ENCODE measurements around the gene SYNE2. TPM values are rescaled to one million over a fixed set of nuclear protein-coding genes. Genes with fewer than 3 reads are reported as not detected.
"Not testable (repeated sequence)": the region's sequence is repeated elsewhere in the genome, so short reads cannot be mapped to it uniquely, and the experiment has no call there.

SYNE2 gene
- total RNA-seq, 4 donors from 2014 or later, result 92.4 to 165 (median 98.3) TPM

DNA sequence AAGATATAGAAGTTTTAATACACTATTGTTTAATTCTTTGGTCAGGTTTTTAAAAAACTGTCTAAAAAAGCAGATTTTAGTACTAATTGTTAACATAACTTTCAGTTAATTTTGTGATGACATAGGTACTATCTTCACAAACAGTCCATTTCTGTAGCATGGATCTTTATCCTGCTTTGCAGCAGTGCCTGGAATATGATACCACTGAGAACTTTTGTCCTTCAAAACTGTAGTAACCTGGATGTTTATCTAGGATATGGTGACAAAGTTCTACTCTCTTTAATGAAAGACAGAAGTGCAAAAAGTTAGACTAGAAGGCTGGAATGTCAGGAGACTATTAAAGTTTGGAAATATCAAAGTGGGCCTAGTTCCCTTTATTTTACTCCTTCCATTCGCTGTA is 159.9 kb downstream of the SYNE2 start:
- H3K9me3 ChIP-seq, result peaks cover 0 to 4% (median 0%) of the 10 kb centered on the region in 4 donors
- intact Hi-C loops (cut with DNase I), result loop anchor here (10.0 kb wide), 1 partner anchor 102 kb away; no protein-coding TSS in a partner anchor
- 97% methylated on average over 1 of the region's 1 CpG for WGBS

DNA sequence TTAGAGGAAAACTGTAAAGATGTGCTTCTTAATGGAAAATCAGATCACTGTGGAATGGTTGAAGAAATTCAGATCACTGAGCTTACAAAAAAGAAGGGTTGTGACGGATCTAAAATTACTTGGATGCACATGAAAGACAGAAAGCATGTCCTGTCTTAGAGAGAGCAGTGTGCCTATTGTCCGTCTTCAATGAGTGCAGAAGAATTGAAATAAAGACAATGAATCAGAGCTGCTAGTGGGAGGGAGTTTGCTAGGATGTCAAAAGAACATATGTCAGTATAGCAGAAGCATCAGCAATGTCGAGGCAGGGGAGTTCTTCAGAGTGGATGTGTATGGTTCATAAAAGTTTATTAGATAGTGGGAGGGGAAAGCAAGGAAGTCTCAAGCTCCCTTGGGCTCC is 172.7 kb downstream of the SYNE2 start:
- WGBS, result 89% methylated on average over 3 of the region's 3 CpGs
- Histone ChIP-seq H3K4me1 (peaks cover 0 to 20% (median 11%) of the 10 kb centered on the region in 4 donors), H3K27ac (replicated peaks in 1 of 4) (no peak overlapping the region), H3K27me3 (no peaks in the 10 kb centered on the region), H3K9me3 (no peaks in the 10 kb centered on the region), H3K36me3 (peaks cover 0 to 92% (median 38%) of the 10 kb centered on the region in 4 donors), H3K4me3 (no peak overlapping the region)
- intact Hi-C loops (cut with DNase I), result no loop called here
- DNase-seq (ENCODE audit: extremely low spot score), result no peak
- TF ChIP-seq POLR2A (IDR thresholded peaks at IDR 0.05; ENCODE audit: low read depth), result no peak
- TF ChIP-seq, protein P1, sequence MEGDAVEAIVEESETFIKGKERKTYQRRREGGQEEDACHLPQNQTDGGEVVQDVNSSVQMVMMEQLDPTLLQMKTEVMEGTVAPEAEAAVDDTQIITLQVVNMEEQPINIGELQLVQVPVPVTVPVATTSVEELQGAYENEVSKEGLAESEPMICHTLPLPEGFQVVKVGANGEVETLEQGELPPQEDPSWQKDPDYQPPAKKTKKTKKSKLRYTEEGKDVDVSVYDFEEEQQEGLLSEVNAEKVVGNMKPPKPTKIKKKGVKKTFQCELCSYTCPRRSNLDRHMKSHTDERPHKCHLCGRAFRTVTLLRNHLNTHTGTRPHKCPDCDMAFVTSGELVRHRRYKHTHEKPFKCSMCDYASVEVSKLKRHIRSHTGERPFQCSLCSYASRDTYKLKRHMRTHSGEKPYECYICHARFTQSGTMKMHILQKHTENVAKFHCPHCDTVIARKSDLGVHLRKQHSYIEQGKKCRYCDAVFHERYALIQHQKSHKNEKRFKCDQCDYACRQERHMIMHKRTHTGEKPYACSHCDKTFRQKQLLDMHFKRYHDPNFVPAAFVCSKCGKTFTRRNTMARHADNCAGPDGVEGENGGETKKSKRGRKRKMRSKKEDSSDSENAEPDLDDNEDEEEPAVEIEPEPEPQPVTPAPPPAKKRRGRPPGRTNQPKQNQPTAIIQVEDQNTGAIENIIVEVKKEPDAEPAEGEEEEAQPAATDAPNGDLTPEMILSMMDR (IDR thresholded peaks at IDR 0.05), result no peak
- TF ChIP-seq EP300 (IDR thresholded peaks at IDR 0.05), result no peak
- TF ChIP-seq POLR2AphosphoS5 (IDR thresholded peaks at IDR 0.05), result no peak

More for the DNA sequence above, 159.9 kb downstream of the SYNE2 start:
- Histone ChIP-seq H3K36me3 (peaks cover 6 to 63% (median 19%) of the 10 kb centered on the region in 4 donors), H3K27ac (replicated peaks in 1 of 4) (no peak overlapping the region), H3K4me3 (no peak overlapping the region), H3K4me1 (no peaks in the 10 kb centered on the region), H3K27me3 (no peaks in the 10 kb centered on the region)
- no peak for TF ChIP-seq POLR2AphosphoS5 (IDR thresholded peaks at IDR 0.05)
- no peak for TF ChIP-seq POLR2A (IDR thresholded peaks at IDR 0.05; ENCODE audit: low read depth)
- TF ChIP-seq, protein P1 (IDR thresholded peaks at IDR 0.05), result no peak
- no peak for TF ChIP-seq EP300 (IDR thresholded peaks at IDR 0.05)
- DNase-seq (ENCODE audit: extremely low spot score), result no peak

DNA sequence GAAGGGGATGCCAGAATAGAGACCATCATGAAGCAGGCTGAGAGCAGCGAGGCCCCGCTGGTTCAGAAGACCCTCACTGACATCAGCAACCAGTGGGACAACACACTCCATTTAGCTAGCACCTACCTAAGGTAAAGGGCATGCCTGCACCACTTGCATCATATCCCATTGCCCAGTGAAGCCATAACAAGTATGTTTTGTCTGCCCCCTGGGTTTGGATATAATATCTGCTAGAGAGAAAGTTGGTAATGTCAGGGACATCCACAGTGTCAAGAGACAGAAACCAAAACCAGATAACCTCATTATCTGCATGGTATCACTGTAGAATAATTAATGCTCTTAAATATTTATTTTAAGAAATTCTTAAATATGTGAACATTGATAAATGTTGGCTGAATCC is 173.8 kb downstream of the SYNE2 start:
- no peaks in the 10 kb centered on the region for H3K27me3 ChIP-seq
- WGBS, result 96% methylated on average over 2 of the region's 2 CpGs
- H3K27ac ChIP-seq (replicated peaks in 1 of 4), result no peak overlapping the region
- peaks cover 0 to 94% (median 37%) of the 10 kb centered on the region in 4 donors for H3K36me3 ChIP-seq
- no peaks in the 10 kb centered on the region for H3K9me3 ChIP-seq
- no peak for DNase-seq (ENCODE audit: extremely low spot score)
- intact Hi-C loops (cut with DNase I), result no loop called here
- peaks cover 0 to 31% (median 15%) of the 10 kb centered on the region in 4 donors for H3K4me1 ChIP-seq
- no peak overlapping the region for H3K4me3 ChIP-seq
- no peak for TF ChIP-seq POLR2A (IDR thresholded peaks at IDR 0.05; ENCODE audit: low read depth)
- no peak for TF ChIP-seq EP300 (IDR thresholded peaks at IDR 0.05)
- TF ChIP-seq POLR2AphosphoS5 (IDR thresholded peaks at IDR 0.05), result no peak

DNA sequence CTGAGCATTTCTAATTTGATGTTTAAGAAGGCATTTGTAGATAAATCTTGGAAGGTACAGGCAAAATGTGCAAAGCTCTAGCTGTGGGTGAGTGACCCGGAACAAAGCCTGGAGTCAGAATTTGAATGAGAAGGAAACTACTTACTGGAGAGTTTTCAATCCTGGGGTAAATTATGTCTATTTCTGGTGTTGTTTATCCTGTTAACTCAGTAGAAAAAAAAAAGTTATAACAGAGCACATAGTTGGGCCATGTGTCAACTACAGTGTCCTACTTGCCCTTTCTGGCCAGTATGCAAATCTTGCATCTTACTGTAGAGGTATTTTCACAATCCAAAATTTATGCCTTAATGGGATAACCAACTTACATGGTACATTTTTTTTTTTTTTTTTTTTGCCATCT is 182.3 kb downstream of the SYNE2 start:
- DNase-seq (ENCODE audit: extremely low spot score), result no peak
- 72% methylated on average over 1 of the region's 1 CpG for WGBS
- H3K4me1 ChIP-seq, result peaks cover 0 to 36% (median 23%) of the 10 kb centered on the region in 4 donors
- no peak overlapping the region for H3K4me3 ChIP-seq
- TF ChIP-seq POLR2AphosphoS5 (IDR thresholded peaks at IDR 0.05) (peak in 1 of 2 donors; percentile 17), EP300 (IDR thresholded peaks at IDR 0.05) (no peak)
- peaks cover 0 to 35% (median 10%) of the 10 kb centered on the region in 4 donors for H3K36me3 ChIP-seq
- intact Hi-C loops (cut with DNase I), result loop anchor here (10.0 kb wide), 1 partner anchor 50 kb away; no protein-coding TSS in a partner anchor
- peak overlapping the region in 1 of 4 donors; percentile 50 for H3K27ac ChIP-seq (replicated peaks in 1 of 4)
- no peaks in the 10 kb centered on the region for H3K9me3 ChIP-seq
- H3K27me3 ChIP-seq, result no peaks in the 10 kb centered on the region

DNA sequence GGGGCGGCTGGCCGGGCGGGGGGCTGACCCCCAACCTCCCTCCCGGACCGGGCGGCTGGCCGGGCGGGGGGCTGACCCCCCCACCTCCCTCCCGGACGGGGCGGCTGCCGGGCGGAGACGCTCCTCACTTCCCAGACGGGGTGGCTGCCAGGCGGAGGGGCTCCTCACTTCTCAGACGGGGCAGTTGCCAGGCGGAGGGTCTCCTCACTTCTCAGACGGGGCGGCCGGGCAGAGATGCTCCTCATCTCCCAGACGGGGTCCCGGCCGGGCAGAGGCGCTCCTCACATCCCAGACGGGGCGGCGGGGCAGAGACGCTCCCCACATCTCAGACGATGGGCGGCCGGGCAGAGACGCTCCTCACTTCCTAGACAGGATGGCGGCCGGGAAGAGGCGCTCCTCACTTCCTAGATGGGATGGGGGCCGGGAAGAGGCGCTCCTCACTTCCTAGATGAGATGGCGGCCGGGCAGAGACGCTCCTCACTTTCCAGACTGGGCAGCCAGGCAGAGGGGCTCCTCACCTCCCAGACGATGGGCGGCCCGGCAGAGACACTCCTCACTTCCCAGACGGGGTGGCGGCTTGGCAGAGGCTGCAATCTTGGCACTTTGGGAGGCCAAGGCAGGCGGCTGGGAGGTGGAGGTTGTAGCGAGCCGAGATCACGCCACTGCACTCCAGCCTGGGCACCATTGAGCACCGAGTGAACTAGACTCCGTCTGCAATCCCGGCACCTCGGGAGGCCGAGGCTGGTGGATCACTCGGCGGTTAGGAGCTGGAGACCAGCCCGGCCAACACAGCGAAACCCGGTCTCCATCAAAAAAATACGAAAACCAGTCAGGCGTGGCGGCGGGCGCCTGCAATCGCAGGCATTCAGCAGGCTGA is 185.3 kb downstream of the SYNE2 start:
- peaks cover 0 to 25% (median 19%) of the 10 kb centered on the region in 4 donors for H3K4me1 ChIP-seq
- H3K4me3 ChIP-seq; H3K36me3 ChIP-seq; DNase-seq (ENCODE audit: extremely low spot score); H3K27ac ChIP-seq (replicated peaks in 1 of 4); H3K9me3 ChIP-seq; H3K27me3 ChIP-seq: not testable (repeated sequence)
- intact Hi-C loops (cut with DNase I), result loop anchor here (10.0 kb wide), 1 partner anchor 47 kb away; no protein-coding TSS in a partner anchor
- WGBS, result 98% methylated on average over 28 of the region's 66 CpGs

All from esophagus muscularis mucosa (tissue), 4 donors.